Measurements from ENCODE around the gene TSHZ3.

DNA sequence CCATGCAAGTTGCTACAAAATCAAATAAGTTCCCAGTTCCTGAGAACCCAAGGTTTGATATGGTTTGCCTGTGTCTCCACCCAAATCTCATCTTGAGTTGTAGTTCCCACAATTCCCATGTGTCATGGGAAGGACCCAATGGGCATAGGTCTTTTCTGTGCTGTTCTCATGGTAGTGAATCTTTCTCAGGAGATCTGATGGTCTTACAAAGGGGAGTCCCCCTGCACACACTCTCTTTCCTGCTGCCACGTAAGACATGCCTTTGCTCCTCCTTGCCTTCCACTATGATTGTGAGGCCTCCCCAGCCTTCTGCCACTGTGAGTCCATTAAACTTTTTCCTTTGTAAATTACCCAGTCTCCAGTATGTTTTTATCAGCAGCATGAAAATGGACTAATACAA is 28.5 kb upstream of the TSHZ3 start:
- TF ChIP-seq, protein P1, sequence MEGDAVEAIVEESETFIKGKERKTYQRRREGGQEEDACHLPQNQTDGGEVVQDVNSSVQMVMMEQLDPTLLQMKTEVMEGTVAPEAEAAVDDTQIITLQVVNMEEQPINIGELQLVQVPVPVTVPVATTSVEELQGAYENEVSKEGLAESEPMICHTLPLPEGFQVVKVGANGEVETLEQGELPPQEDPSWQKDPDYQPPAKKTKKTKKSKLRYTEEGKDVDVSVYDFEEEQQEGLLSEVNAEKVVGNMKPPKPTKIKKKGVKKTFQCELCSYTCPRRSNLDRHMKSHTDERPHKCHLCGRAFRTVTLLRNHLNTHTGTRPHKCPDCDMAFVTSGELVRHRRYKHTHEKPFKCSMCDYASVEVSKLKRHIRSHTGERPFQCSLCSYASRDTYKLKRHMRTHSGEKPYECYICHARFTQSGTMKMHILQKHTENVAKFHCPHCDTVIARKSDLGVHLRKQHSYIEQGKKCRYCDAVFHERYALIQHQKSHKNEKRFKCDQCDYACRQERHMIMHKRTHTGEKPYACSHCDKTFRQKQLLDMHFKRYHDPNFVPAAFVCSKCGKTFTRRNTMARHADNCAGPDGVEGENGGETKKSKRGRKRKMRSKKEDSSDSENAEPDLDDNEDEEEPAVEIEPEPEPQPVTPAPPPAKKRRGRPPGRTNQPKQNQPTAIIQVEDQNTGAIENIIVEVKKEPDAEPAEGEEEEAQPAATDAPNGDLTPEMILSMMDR (IDR thresholded peaks at IDR 0.05), result no peak
- TF ChIP-seq POLR2A (IDR thresholded peaks at IDR 0.05), result no peak
- TF ChIP-seq EP300 (IDR thresholded peaks at IDR 0.05), result no peak
- no peak for TF ChIP-seq POLR2AphosphoS5 (IDR thresholded peaks at IDR 0.05)
